Measurements from ENCODE around the gene SUN2. TPM values are rescaled to one million over a fixed set of nuclear protein-coding genes. Genes with fewer than 3 reads are reported as not detected.

The SUN2 gene
- total and polyA plus RNA-seq, 2 of the 8 experiments (the other 6 are each of a cell fraction or from before 2014, with no cell fraction given) = 5.1 to 10.5 TPM

- TF ChIP-seq TAF7 (optimal IDR thresholded peaks at IDR 0.05; ENCODE audit: borderline replicate concordance, low read depth, low read length) (peak; percentile 79), ATF3 (IDR thresholded peaks at IDR 0.05; ENCODE audit: insufficient read depth, low read depth, low read length) (no peak), RFX5 (IDR thresholded peaks at IDR 0.05; ENCODE audit: borderline replicate concordance, low read depth, low read length) (no peak), YY1 (IDR thresholded peaks at IDR 0.05; ENCODE audit: low read depth, low read length) (peak; percentile 94), JUN (IDR thresholded peaks at IDR 0.05; ENCODE audit: low read depth, low read length) (no peak), CHD7 (IDR thresholded peaks at IDR 0.05; ENCODE audit: insufficient replicate concordance, low read length) (no peak), POLR2AphosphoS5 (IDR thresholded peaks at IDR 0.05; ENCODE audit: low read depth, low read length) (peak; percentile 96), POLR2A (IDR thresholded peaks at IDR 0.05; ENCODE audit: control extremely low read depth in 1 of 2, low read depth in 2 of 2, low read length in 2 of 2) (peak; percentile 73 to 87), ASH2L (IDR thresholded peaks at IDR 0.05; ENCODE audit: low read length) (no peak)
Measured at GRCh38 chr22:38705235-38706100, 50.3 kb downstream of the SUN2 start, which contains the start of gene GTPBP1 (continued).
